C1 segment of cervical spinal cord (tissue), 14 donors: Measurements from ENCODE around the gene HORMAD2.
A peak's percentile ranks its signal among the peaks of the same experiment; 100 is the strongest.

ENCODE experiments used
- DNase-seq, 14 donors: peaks; one replicate each; lab custom pipeline; 2025; lab: John Stamatoyannopoulos, UW

HORMAD2 gene

GRCh38 chr22:30161051-30161469, 80.8 kb downstream of the HORMAD2 start:
- DNase-seq: no peak

GRCh38 chr22:30167296-30167695, 87.0 kb downstream of the HORMAD2 start:
- DNase-seq: no peak

GRCh38 chr22:30167734-30168133, 87.5 kb downstream of the HORMAD2 start:
- DNase-seq: no peak

GRCh38 chr22:30169002-30169401, 88.7 kb downstream of the HORMAD2 start:
- DNase-seq: no peak

- DNase-seq: no peak
Measured at GRCh38 chr22:30170129-30170528, 89.9 kb downstream of the HORMAD2 start.

- DNase-seq: no peak
Measured at GRCh38 chr22:30171008-30171407, 90.7 kb downstream of the HORMAD2 start.

- peak in 2 of 14 donors; percentile 4 to 13 for DNase-seq
Measured at GRCh38 chr22:30175690-30176288, 95.5 kb downstream of the HORMAD2 start.

GRCh38 chr22:30176431-30176830, 96.2 kb downstream of the HORMAD2 start:
- no peak for DNase-seq

GRCh38 chr22:30178181-30179126, 98.2 kb downstream of the HORMAD2 start:
- DNase-seq: no peak

GRCh38 chr22:30180616-30181015, 100.4 kb downstream of the HORMAD2 start:
- no peak for DNase-seq

GRCh38 chr22:30181459-30182349, 101.4 kb downstream of the HORMAD2 start:
- DNase-seq: no peak

- DNase-seq: no peak
Measured at GRCh38 chr22:30182350-30182745, 102.1 kb downstream of the HORMAD2 start.

- DNase-seq: no peak
Measured at GRCh38 chr22:30182815-30183214, 102.6 kb downstream of the HORMAD2 start.

- DNase-seq: no peak
Measured at GRCh38 chr22:30183271-30183670, 103.0 kb downstream of the HORMAD2 start.

GRCh38 chr22:30183861-30184278, 103.6 kb downstream of the HORMAD2 start:
- DNase-seq: no peak

- no peak for DNase-seq
Measured at GRCh38 chr22:30185129-30185528, 104.9 kb downstream of the HORMAD2 start.

GRCh38 chr22:30185549-30185948, 105.3 kb downstream of the HORMAD2 start:
- DNase-seq: no peak

GRCh38 chr22:30186041-30186440, 105.8 kb downstream of the HORMAD2 start:
- DNase-seq: no peak

GRCh38 chr22:30186510-30186909, 106.2 kb downstream of the HORMAD2 start:
- no peak for DNase-seq

GRCh38 chr22:30187094-30187493, 106.8 kb downstream of the HORMAD2 start:
- DNase-seq: no peak

- DNase-seq: no peak
Measured at GRCh38 chr22:30187529-30188407, 107.5 kb downstream of the HORMAD2 start.
